ENCODE data around the gene CABP1.

Gene CABP1

GRCh38 chr12:120698665-120699064 lies 58.2 kb downstream of the CABP1 start:
- no peak for DNase-seq

GRCh38 chr12:120699553-120699952 lies 59.1 kb downstream of the CABP1 start:
- DNase-seq, result no peak

GRCh38 chr12:120700886-120701285 lies 60.5 kb downstream of the CABP1 start:
- no peak for DNase-seq

- DNase-seq, result no peak
Measured at GRCh38 chr12:120702637-120703036, 62.2 kb downstream of the CABP1 start.

- no peak for DNase-seq
Measured at GRCh38 chr12:120703311-120703942, 63.0 kb downstream of the CABP1 start.

- DNase-seq, result no peak
Measured at GRCh38 chr12:120705618-120706017, 65.2 kb downstream of the CABP1 start.

- DNase-seq, result no peak
Measured at GRCh38 chr12:120706029-120706428, 65.6 kb downstream of the CABP1 start.

- no peak for DNase-seq
Measured at GRCh38 chr12:120708651-120709050, 68.2 kb downstream of the CABP1 start.

- peak; percentile 35 for DNase-seq
Measured at GRCh38 chr12:120710031-120710804, 69.8 kb downstream of the CABP1 start, which contains the start of gene UNC119B. UNC119B (plus strand) TSS chr12:120710458; CDS start chr12:120710475, 17 bp downstream.

GRCh38 chr12:120710805-120711296 lies 70.4 kb downstream of the CABP1 start:
- no peak for DNase-seq

GRCh38 chr12:120711411-120711810 lies 71.0 kb downstream of the CABP1 start:
- no peak for DNase-seq

- DNase-seq, result no peak
Measured at GRCh38 chr12:120712610-120713009, 72.2 kb downstream of the CABP1 start.

- peak; percentile 73 for DNase-seq
Measured at GRCh38 chr12:120713861-120714482, 73.5 kb downstream of the CABP1 start.
